Left lung (tissue), 10 donors: Measurements from ENCODE around the gene CALHM3. TPM values are rescaled to one million over a fixed set of nuclear protein-coding genes. Genes with fewer than 3 reads are reported as not detected.

ENCODE experiments used
- ATAC-seq: fragments of 200-7000 bp; cut with Tn5 transposase; one replicate; pipeline ENCODE4 v1.9.1; 2020; ENCODE audit warnings: moderate library complexity
- DNase-seq, 4 donors: peaks; one replicate each; pipeline ENCODE4 v3.0.0-alpha.2; 2013 to 2020
- H3K27ac ChIP-seq, 2 donors: fragments of 200-600 bp; sonication (generic) in 1 of 2; one replicate each; pipeline versions ENCODE4 v1.5.0 to v1.8.0; 2020 to 2021
- H3K27me3 ChIP-seq, 2 donors: fragments of 200-600 bp; sonication (generic) in 1 of 2; one replicate each; pipeline versions ENCODE4 v1.5.0 to v1.8.0; 2020 to 2021
- H3K36me3 ChIP-seq, 2 donors: fragments of 200-600 bp; sonication (generic) in 1 of 2; one replicate each; pipeline versions ENCODE4 v1.5.0 to v1.8.0; 2020 to 2021
- H3K4me1 ChIP-seq, 2 donors: fragments of 200-600 bp; one replicate each; pipeline ENCODE4 v1.8.0; 2021
- H3K4me3 ChIP-seq, 2 donors: fragments of 200-600 bp; sonication (generic) in 1 of 2; one replicate each; pipeline versions ENCODE4 v1.5.0 to v1.8.0; 2020 to 2021; ENCODE audit warnings: mild to moderate bottlenecking in 1 of 2
- H3K9me3 ChIP-seq, 2 donors: fragments of 200-600 bp; sonication (generic) in 1 of 2; one replicate each; pipeline versions ENCODE4 v1.5.0 to v1.8.0; 2020 to 2021
- CTCF ChIP-seq, 2 donors: fragments of 200-600 bp; sonication (generic) in 1 of 2; IDR thresholded peaks; one replicate each; pipeline versions ENCODE4 v1.5.0 to v1.8.0; 2021; ENCODE audit warnings: antibody characterized with exemption in 2 of 2
- intact Hi-C, 2 donors: fragments of 100-400 bp; cut with DNase I; formaldehyde crosslinking; loops; one replicate each; pipeline versions ENCODE4 v1.11.2 to v1.14.2; 2022
- polyA plus RNA-seq, 6 donors: library from polyadenylated mRNA; unstranded; fragments of 120-200 nt; gene quantifications; one replicate each; pipeline ENCODE4 v1.2.1, GENCODE V29; 2013; ENCODE audit not compliant: insufficient read length in 6 of 6
- total RNA-seq, 2 donors: library from RNA; stranded (reverse); fragmentation: NEBNext Ultra II Directional; extraction: Animal tissue kit (Norgen Biotek cat#: 25700); gene quantifications; one replicate each; pipeline ENCODE4 v1.2.1, GENCODE V29; 2021
- donor health status: DM: no; HTN: yes; CAD: no.
- donor health status: DM: no; HTN: no; CAD: no.

Gene CALHM3
- total and polyA plus RNA-seq, 8 donors = 0.16 TPM; not detected in 7

DNA sequence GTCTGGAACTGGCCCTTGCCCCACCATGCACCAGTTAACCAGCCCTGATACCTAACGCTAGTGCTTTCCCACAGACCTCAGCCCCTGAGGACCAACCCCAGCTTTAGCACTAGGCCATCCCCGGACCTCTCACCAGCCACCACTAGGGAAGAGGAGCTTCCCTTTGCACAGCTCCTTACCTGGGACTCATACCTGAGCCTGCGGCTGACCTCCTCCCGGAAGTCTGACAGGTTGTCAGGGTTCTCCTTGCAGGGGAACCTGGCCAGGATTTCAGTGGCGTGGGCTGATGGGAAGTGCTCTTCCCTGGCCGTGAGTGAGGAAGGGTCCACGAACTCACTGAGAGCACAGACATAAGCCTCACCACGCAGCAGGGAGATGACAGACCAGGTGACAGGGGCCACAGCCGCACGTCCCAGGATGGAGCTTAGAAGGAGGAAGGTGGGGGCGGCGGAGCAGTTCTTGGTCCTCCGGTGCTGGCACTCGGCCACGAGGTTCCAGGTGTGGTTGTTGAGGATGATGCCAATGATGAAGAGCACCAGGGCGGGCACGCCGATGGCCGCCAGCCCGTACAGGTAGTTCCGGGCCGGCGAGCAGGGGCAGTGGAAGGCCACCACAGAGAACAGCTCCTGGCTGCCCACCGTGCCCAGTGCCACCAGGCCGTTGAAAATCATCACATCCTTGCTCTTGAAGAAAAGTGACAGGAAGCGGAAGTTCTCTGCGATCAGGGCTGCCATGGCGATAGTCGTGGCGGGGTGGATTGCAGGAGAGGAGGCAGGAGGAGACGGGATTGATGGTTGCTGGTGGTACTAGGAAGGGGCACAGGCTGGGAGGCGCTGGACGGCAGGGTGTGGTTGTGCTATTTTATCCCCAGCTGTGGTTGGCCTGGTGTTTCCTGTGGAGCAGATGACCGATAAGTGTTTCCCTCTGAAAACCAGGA lies 29.6 kb downstream of the CALHM3 start:
- peaks cover 0 to 58% of the 10 kb centered on the region in 2 donors for H3K36me3 ChIP-seq
- H3K27ac ChIP-seq = peak overlapping the region; percentile 28 to 83
- intact Hi-C loops = no loop called here
- ATAC-seq (no peak), DNase-seq (peak in 1 of 4 donors; percentile 80)
- H3K9me3 ChIP-seq = no peaks in the 10 kb centered on the region
- peak overlapping the region in 1 of 2 donors; percentile 77 for H3K4me3 ChIP-seq
- TF ChIP-seq CTCF (IDR thresholded peaks at IDR 0.05) = no peak
- peaks cover 36 to 81% of the 10 kb centered on the region in 2 donors for H3K4me1 ChIP-seq
- H3K27me3 ChIP-seq = peaks cover 0 to 15% of the 10 kb centered on the region in 2 donors

DNA sequence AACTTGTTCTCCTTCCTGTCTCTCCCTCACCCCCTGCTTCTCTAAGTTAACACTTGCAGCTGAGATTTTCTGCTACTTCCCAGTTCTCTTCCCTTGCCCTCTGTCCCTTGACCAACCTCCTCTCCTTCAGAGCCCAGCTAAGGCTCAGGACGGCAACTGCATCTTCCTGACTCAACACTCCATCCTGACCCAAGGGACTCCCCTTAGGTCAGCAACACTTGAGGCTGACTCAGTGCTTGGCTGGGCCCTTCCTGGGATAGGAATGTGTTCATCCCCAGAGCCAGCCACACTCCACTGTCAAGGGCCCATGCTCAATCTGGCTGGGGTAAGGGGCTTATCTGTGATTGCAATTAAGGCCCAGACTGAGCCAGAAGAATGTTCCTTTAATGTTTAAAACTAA lies 30.3 kb downstream of the CALHM3 start:
- no peak for TF ChIP-seq CTCF (IDR thresholded peaks at IDR 0.05)
- Histone ChIP-seq H3K4me3 (peak overlapping the region in 1 of 2 donors; percentile 77), H3K27ac (peak overlapping the region; percentile 28 to 83), H3K9me3 (no peaks in the 10 kb centered on the region), H3K4me1 (peaks cover 36 to 85% of the 10 kb centered on the region in 2 donors), H3K36me3 (peaks cover 0 to 66% of the 10 kb centered on the region in 2 donors), H3K27me3 (peaks cover 0 to 15% of the 10 kb centered on the region in 2 donors)
- intact Hi-C loops = no loop called here
- ATAC-seq = peak; percentile 47
- DNase-seq = peak in 2 of 4 donors; percentile 57 to 64

- no peak for TF ChIP-seq CTCF (IDR thresholded peaks at IDR 0.05)
- peaks cover 0 to 81% of the 10 kb centered on the region in 2 donors for H3K36me3 ChIP-seq
- no peak overlapping the region for H3K27ac ChIP-seq
- peaks cover 0 to 7% of the 10 kb centered on the region in 2 donors for H3K27me3 ChIP-seq
- no peak overlapping the region for H3K4me3 ChIP-seq
- peaks cover 31 to 75% of the 10 kb centered on the region in 2 donors for H3K4me1 ChIP-seq
- intact Hi-C loops = no loop called here
- no peak for ATAC-seq
- H3K9me3 ChIP-seq = no peaks in the 10 kb centered on the region
- DNase-seq = peak in 1 of 4 donors; percentile 68
Measured at GRCh38 chr10:103447187-103447586, 31.9 kb downstream of the CALHM3 start.

DNA sequence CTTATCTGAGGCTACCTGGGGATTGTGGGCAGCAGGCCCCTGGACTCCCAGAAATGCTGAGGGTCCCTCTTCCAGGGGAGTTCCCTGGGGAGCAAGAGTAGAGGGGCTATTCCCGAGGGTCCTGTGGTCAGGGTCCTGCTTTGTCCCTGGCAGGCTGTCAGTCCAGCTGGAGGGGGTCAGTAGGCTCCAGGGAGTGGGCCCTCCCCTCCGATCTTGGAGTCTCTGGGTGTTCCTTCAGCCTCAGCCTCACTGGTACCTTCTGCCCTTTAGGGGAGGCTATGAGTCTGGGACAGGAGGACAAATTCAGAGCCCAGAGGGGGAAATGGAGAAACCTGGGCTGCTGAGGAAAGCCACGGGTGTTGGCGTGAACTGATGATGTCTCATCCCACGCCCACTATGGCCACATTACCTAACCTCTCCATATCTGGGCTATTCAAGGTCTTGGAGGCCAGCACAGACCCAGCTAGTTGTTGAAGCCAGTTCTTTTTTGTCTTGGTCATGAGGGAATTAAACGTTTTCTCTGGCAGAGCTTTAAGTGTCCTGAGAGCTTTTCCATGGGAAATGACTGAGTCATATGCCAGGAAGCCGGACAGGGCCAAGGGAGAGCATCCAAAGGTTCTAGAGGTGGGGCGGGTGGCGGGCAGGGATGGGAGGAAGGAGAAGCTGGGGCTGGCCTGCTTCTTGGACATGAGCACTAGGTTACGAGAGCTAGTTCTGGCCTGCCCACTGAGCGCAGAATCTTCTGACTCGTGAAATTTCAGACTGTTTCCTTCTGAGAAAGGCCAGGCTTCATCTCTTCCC lies 33.1 kb downstream of the CALHM3 start:
- Histone ChIP-seq H3K36me3 (peaks cover 0 to 94% of the 10 kb centered on the region in 2 donors), H3K4me3 (no peak overlapping the region), H3K27me3 (no peaks in the 10 kb centered on the region), H3K9me3 (no peaks in the 10 kb centered on the region), H3K27ac (peak overlapping the region; percentile 10 to 63), H3K4me1 (peaks cover 31 to 75% of the 10 kb centered on the region in 2 donors)
- TF ChIP-seq CTCF (IDR thresholded peaks at IDR 0.05) = no peak
- DNase-seq (peak in 1 of 4 donors; percentile 51), ATAC-seq (peak; percentile 39)
- intact Hi-C loops = no loop called here
